Prostate gland (tissue), 2 donors: ENCODE results near the gene REPIN1. TPM values are rescaled to one million over a fixed set of nuclear protein-coding genes. Genes with fewer than 3 reads are reported as not detected.

Source experiments
- DNase-seq: peaks from one replicate; pipeline ENCODE4 v3.0.0-alpha.2; 2019; ENCODE audit warnings: low spot score
- H3K27ac ChIP-seq, 2 donors: fragments of 200-600 bp; sonication (generic); 2 replicates each; pipeline ENCODE4 v1.5.1; 2017 to 2019
- H3K27me3 ChIP-seq: fragments of 200-600 bp; sonication (generic); replicated peaks from 2 replicates; pipeline ENCODE4 v1.5.1; 2019; ENCODE audit not compliant: insufficient read depth
- H3K36me3 ChIP-seq, 2 donors: fragments of 200-600 bp; sonication (generic); 1 replicate in 1 of 2; 2 replicates in 1 of 2; pipeline versions ENCODE4 v1.5.1 to v1.8.1; 2017 to 2019
- H3K4me1 ChIP-seq: fragments of 200-600 bp; sonication (generic); replicated peaks from 2 replicates; pipeline ENCODE4 v1.5.1; 2019
- H3K4me3 ChIP-seq, 2 donors: fragments of 200-600 bp; sonication (generic); 2 replicates each; pipeline ENCODE4 v1.5.1; 2017 to 2019
- H3K9me3 ChIP-seq: fragments of 200-600 bp; sonication (generic); 2 replicates; pipeline ENCODE4 v1.5.1; 2017
- CTCF ChIP-seq, 4 experiments: fragments of 200-600 bp in 2 of 4; fragments of 450-650 bp in 2 of 4; sonication (generic) in 2 of 4; IDR thresholded peaks; 1 replicate in 3 of 4; 2 replicates in 1 of 4; pipeline ENCODE4 v1.5.1; 2016 to 2019; ENCODE audit warnings: antibody characterized with exemption in 4 of 4, mild to moderate bottlenecking in 2 of 4, moderate library complexity in 2 of 4
- POLR2A ChIP-seq: fragments of 450-650 bp; IDR thresholded peaks from one replicate; pipeline ENCODE4 v1.6.1; 2016; ENCODE audit warnings: antibody characterized with exemption, mild to moderate bottlenecking
- POLR2AphosphoS5 ChIP-seq: sonication (generic); formaldehyde crosslinking; IDR thresholded peaks from one replicate; pipeline ENCODE4 v1.6.1; 2017; ENCODE audit warnings: antibody characterized with exemption
- WGBS: methylation state at CpG from one replicate; pipeline ENCODE4 v1.1.5; 2018; 5-methylcytosine and 5-hydroxymethylcytosine counted together
- intact Hi-C: fragments of 100-400 bp; cut with DNase I; formaldehyde crosslinking; loops from one replicate; pipeline ENCODE4 v1.14.2; 2022
- total RNA-seq, 2 donors: library from RNA; depleted of rRNA; stranded (reverse); fragments of >200 nt; gene quantifications; one replicate each; pipeline ENCODE4 v1.1.0, GENCODE V29; 2016

Gene REPIN1
- total RNA-seq, 2 donors from 2014 or later, result 150 to 171 TPM

GRCh38 chr7:150399421-150400007, 30.9 kb downstream of the REPIN1 start:
- WGBS, result 80% methylated on average over 15 of the region's 15 CpGs
- Histone ChIP-seq H3K27ac (no peak overlapping the region), H3K27me3 (no peaks in the 10 kb centered on the region), H3K9me3 (no peaks in the 10 kb centered on the region), H3K36me3 (no peaks in the 10 kb centered on the region), H3K4me3 (no peak overlapping the region), H3K4me1 (peaks cover 2% of the 10 kb centered on the region)
- DNase-seq, result no peak
- intact Hi-C loops, result loop anchor here (10.0 kb wide), 1 partner anchor 565 kb away; the partner anchor contains the start of gene ZNF862
- no peak for TF ChIP-seq POLR2AphosphoS5

- no peak overlapping the region for H3K27ac ChIP-seq
- no peaks in the 10 kb centered on the region for H3K27me3 ChIP-seq
- intact Hi-C loops, result no loop called here
- TF ChIP-seq CTCF (IDR thresholded peaks at IDR 0.05) (no peak), POLR2A (no peak), POLR2AphosphoS5 (no peak)
- DNase-seq, result no peak
- no peak overlapping the region for H3K4me3 ChIP-seq
- WGBS, result 62% methylated on average over 11 of the region's 11 CpGs
- H3K4me1 ChIP-seq, result peaks cover 2% of the 10 kb centered on the region
- no peaks in the 10 kb centered on the region for H3K9me3 ChIP-seq
- H3K36me3 ChIP-seq, result no peaks in the 10 kb centered on the region
Measured at GRCh38 chr7:150400008-150400787, 31.6 kb downstream of the REPIN1 start.

GRCh38 chr7:150400788-150401423, 32.3 kb downstream of the REPIN1 start:
- Histone ChIP-seq H3K36me3 (no peaks in the 10 kb centered on the region), H3K27me3 (no peaks in the 10 kb centered on the region), H3K4me1 (peaks cover 4% of the 10 kb centered on the region), H3K4me3 (no peak overlapping the region), H3K27ac (no peak overlapping the region), H3K9me3 (no peaks in the 10 kb centered on the region)
- WGBS, result 85% methylated on average over 15 of the region's 15 CpGs
- no peak for DNase-seq
- TF ChIP-seq POLR2AphosphoS5, result no peak
- no peak for TF ChIP-seq CTCF (IDR thresholded peaks at IDR 0.05)
- no peak for TF ChIP-seq POLR2A
- intact Hi-C loops, result no loop called here

GRCh38 chr7:150401424-150401790, 32.8 kb downstream of the REPIN1 start:
- Histone ChIP-seq H3K9me3 (no peaks in the 10 kb centered on the region), H3K27ac (no peak overlapping the region), H3K27me3 (no peaks in the 10 kb centered on the region), H3K4me3 (no peak overlapping the region), H3K4me1 (peaks cover 9% of the 10 kb centered on the region), H3K36me3 (no peaks in the 10 kb centered on the region)
- WGBS, result 96% methylated on average over 1 of the region's 1 CpG
- DNase-seq, result no peak
- intact Hi-C loops, result no loop called here
- TF ChIP-seq POLR2AphosphoS5 (no peak), POLR2A (no peak), CTCF (IDR thresholded peaks at IDR 0.05) (no peak)

- WGBS, result 82% methylated on average over 7 of the region's 7 CpGs
- no peak overlapping the region for H3K27ac ChIP-seq
- intact Hi-C loops, result no loop called here
- TF ChIP-seq CTCF (IDR thresholded peaks at IDR 0.05) (no peak), POLR2AphosphoS5 (no peak), POLR2A (no peak)
- H3K4me1 ChIP-seq, result peaks cover 12% of the 10 kb centered on the region
- no peak for DNase-seq
- no peak overlapping the region for H3K4me3 ChIP-seq
- no peaks in the 10 kb centered on the region for H3K27me3 ChIP-seq
- H3K9me3 ChIP-seq, result no peaks in the 10 kb centered on the region
- H3K36me3 ChIP-seq, result no peaks in the 10 kb centered on the region
Measured at GRCh38 chr7:150401861-150402631, 33.4 kb downstream of the REPIN1 start.
